ENCODE results near the gene OTOF.

Gene OTOF

DNA sequence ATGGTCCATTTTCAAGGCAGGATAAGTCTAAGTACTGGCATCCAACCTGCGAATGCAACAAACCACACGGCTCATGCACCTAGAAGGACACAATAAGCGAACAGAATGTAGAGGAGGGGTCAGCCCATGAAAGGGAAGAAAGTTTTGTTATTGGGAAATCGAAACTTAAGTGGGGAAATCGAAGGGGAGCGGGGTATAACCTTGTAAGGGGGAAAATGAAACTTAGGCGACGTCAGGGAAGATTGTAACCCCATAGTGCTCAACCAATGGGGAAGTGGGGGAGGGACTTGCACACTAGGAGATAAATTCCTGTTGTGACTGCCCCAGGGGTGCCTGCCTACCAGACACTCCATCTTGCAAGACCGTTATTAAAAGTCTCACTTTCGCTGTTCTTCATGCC is 15.6 kb upstream of the OTOF start:
- no peak overlapping the region for H2AFZ ChIP-seq (ENCODE audit: low read length)
- H3K4me3 ChIP-seq (ENCODE audit: low read length, poor library complexity, severe bottlenecking) = no peak overlapping the region
- no peaks in the 10 kb centered on the region for H3F3A ChIP-seq (ENCODE audit: low read depth)
- no peaks in the 10 kb centered on the region for H3K9me3 ChIP-seq (ENCODE audit: insufficient read depth, low read depth, low read length)
- no peak overlapping the region for H3K9ac ChIP-seq (ENCODE audit: low read depth, low read length, poor library complexity, severe bottlenecking)
- H4K20me1 ChIP-seq (ENCODE audit: insufficient read depth, low read length, poor library complexity, severe bottlenecking) = no peaks in the 10 kb centered on the region
- TF ChIP-seq, protein P1, sequence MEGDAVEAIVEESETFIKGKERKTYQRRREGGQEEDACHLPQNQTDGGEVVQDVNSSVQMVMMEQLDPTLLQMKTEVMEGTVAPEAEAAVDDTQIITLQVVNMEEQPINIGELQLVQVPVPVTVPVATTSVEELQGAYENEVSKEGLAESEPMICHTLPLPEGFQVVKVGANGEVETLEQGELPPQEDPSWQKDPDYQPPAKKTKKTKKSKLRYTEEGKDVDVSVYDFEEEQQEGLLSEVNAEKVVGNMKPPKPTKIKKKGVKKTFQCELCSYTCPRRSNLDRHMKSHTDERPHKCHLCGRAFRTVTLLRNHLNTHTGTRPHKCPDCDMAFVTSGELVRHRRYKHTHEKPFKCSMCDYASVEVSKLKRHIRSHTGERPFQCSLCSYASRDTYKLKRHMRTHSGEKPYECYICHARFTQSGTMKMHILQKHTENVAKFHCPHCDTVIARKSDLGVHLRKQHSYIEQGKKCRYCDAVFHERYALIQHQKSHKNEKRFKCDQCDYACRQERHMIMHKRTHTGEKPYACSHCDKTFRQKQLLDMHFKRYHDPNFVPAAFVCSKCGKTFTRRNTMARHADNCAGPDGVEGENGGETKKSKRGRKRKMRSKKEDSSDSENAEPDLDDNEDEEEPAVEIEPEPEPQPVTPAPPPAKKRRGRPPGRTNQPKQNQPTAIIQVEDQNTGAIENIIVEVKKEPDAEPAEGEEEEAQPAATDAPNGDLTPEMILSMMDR (conservative IDR thresholded peaks at IDR 0.05; ENCODE audit: low read length) = no peak
- no peak for TF ChIP-seq EZH2phosphoT487 (IDR thresholded peaks at IDR 0.05; ENCODE audit: borderline replicate concordance)
- H3K79me2 ChIP-seq (ENCODE audit: insufficient read depth, low read length) = no peaks in the 10 kb centered on the region
- no peaks in the 10 kb centered on the region for H3K9me2 ChIP-seq (replicated peaks; ENCODE audit: low read depth, low read length)
- H3K27me3 ChIP-seq (ENCODE audit: insufficient read depth, low read length, poor library complexity, severe bottlenecking) = no peaks in the 10 kb centered on the region
- H3K36me3 ChIP-seq (ENCODE audit: insufficient read depth, low read length) = no peaks in the 10 kb centered on the region
- H3K4me1 ChIP-seq (ENCODE audit: insufficient read depth, low read length, poor library complexity, severe bottlenecking) = no peaks in the 10 kb centered on the region
- H3K4me2 ChIP-seq (ENCODE audit: low read depth, low read length, poor library complexity, severe bottlenecking) = no peak overlapping the region

DNA sequence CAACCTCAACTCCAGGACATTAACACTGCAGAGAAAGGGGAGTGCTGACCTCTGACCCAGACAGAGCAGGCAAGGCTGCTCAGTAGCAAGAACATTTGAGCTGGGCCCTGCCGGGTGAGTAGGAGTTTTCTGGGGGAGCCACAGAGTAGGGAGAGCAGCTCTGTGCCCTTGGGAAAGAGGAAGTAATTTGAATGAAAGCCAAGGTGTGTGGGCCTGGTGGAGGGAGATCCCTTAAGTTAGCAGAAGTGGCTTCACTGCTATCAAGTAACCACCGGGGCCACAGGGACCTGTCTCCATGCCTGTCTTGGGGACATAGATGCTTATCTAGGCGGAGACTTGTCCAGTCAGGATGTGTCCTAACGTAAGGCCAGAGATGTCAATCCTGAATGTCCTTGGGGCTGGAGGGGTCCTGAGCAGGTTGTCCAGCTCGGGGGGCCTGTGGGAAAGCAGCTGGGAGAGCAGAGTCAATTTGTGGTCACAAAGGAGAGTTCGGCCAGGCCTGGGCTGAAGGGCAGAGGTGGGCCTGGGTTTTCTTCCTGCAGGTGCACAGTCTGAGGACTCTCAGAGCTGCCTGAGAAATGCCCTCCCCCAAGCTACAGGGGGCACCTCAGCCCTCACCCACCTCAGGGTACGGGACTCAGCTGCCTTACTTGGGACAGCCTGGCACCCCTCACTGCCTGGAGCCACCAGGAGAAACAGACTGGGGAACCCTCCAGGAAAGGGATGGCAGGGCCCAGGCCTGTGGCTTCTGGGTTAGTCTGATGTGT is 15.0 kb upstream of the OTOF start:
- H3K9me3 ChIP-seq (ENCODE audit: insufficient read depth, low read depth, low read length) = no peaks in the 10 kb centered on the region
- H3K36me3 ChIP-seq (ENCODE audit: insufficient read depth, low read length) = no peaks in the 10 kb centered on the region
- H3K9me2 ChIP-seq (replicated peaks; ENCODE audit: low read depth, low read length) = no peaks in the 10 kb centered on the region
- H3K79me2 ChIP-seq (ENCODE audit: insufficient read depth, low read length) = no peaks in the 10 kb centered on the region
- H4K20me1 ChIP-seq (ENCODE audit: insufficient read depth, low read length, poor library complexity, severe bottlenecking) = no peaks in the 10 kb centered on the region
- H3K4me3 ChIP-seq (ENCODE audit: low read length, poor library complexity, severe bottlenecking) = no peak overlapping the region
- no peaks in the 10 kb centered on the region for H3F3A ChIP-seq (ENCODE audit: low read depth)
- H3K27me3 ChIP-seq (ENCODE audit: insufficient read depth, low read length, poor library complexity, severe bottlenecking) = no peaks in the 10 kb centered on the region
- no peak overlapping the region for H3K4me2 ChIP-seq (ENCODE audit: low read depth, low read length, poor library complexity, severe bottlenecking)
- no peak overlapping the region for H3K9ac ChIP-seq (ENCODE audit: low read depth, low read length, poor library complexity, severe bottlenecking)
- TF ChIP-seq, protein P1 (conservative IDR thresholded peaks at IDR 0.05; ENCODE audit: low read length) = no peak
- no peak for TF ChIP-seq EZH2phosphoT487 (IDR thresholded peaks at IDR 0.05; ENCODE audit: borderline replicate concordance)
- H2AFZ ChIP-seq (ENCODE audit: low read length) = no peak overlapping the region
- H3K4me1 ChIP-seq (ENCODE audit: insufficient read depth, low read length, poor library complexity, severe bottlenecking) = no peaks in the 10 kb centered on the region

DNA sequence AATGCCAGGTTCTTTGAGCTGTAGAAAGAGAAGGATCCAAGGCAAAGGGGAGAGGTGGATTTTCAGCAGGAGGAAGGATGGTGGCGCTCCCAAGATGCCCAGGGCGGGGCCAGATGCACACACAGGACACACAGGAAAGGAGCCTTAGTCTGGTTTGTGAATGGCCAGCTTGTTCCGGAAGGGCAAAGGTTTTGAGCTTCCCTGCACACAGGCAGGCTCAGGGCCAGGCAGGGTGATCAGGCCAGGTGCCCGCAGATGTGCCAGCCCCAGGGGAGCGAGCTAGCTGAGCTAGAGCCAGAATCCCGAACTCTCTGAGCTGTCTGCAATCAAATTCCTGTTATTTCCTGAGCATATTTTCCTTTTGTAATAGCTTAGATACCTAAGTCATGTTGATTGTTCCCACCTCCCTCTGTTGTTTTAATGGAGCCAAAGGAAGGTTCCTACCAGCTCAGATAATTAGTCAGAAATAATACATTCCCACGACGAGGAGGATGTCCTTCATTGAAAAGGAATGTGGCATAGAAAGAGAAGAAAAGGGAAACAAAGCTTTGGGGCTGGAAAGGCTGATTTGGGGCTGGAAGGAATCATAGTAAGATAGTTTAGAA is 13.7 kb upstream of the OTOF start:
- Histone ChIP-seq H3K4me3 (ENCODE audit: low read length, poor library complexity, severe bottlenecking) (no peak overlapping the region), H3K27me3 (ENCODE audit: insufficient read depth, low read length, poor library complexity, severe bottlenecking) (no peaks in the 10 kb centered on the region), H2AFZ (ENCODE audit: low read length) (no peak overlapping the region), H3K9ac (ENCODE audit: low read depth, low read length, poor library complexity, severe bottlenecking) (no peak overlapping the region), H3K36me3 (ENCODE audit: insufficient read depth, low read length) (no peaks in the 10 kb centered on the region), H3K4me2 (ENCODE audit: low read depth, low read length, poor library complexity, severe bottlenecking) (no peak overlapping the region), H3F3A (ENCODE audit: low read depth) (no peaks in the 10 kb centered on the region), H3K4me1 (ENCODE audit: insufficient read depth, low read length, poor library complexity, severe bottlenecking) (no peaks in the 10 kb centered on the region), H3K79me2 (ENCODE audit: insufficient read depth, low read length) (no peaks in the 10 kb centered on the region), H3K9me2 (replicated peaks; ENCODE audit: low read depth, low read length) (no peaks in the 10 kb centered on the region), H3K9me3 (ENCODE audit: insufficient read depth, low read depth, low read length) (no peaks in the 10 kb centered on the region), H4K20me1 (ENCODE audit: insufficient read depth, low read length, poor library complexity, severe bottlenecking) (no peaks in the 10 kb centered on the region)
- TF ChIP-seq EZH2phosphoT487 (IDR thresholded peaks at IDR 0.05; ENCODE audit: borderline replicate concordance) = no peak
- TF ChIP-seq, protein P1 (conservative IDR thresholded peaks at IDR 0.05; ENCODE audit: low read length) = no peak
